ENCODE measurements around the gene GRM5.
A peak's percentile ranks its signal among the peaks of the same experiment; 100 is the strongest.

GRM5 gene

DNA sequence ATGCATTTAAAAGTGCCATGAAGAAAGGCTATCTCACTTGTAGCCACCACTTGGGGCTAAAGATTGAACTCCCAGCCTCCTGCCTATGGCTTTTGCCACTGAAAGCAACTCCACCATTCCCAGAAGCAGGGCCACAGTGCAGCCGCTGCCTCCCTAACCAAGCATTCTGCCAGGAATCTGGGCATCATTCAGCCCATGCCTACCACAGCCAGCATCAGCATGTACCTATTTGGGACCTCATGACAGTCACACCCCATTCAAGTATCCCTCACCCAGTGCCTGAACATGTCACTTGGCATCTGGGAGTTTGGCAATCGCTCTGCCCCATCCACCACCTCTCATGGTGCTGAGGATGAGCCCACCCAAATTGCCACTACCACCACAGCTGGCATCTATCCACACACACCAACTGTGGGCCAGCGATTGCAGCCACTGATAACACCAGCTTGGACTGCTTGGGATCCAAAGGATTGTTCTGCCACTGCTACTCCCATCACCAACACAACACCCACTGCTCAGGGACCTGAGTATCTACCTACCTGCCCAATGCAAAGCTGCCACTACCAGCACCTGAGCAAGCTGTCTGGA, 234.4 kb downstream of the GRM5 start:
- DNase-seq (ENCODE audit: low read depth), result no peak

DNA sequence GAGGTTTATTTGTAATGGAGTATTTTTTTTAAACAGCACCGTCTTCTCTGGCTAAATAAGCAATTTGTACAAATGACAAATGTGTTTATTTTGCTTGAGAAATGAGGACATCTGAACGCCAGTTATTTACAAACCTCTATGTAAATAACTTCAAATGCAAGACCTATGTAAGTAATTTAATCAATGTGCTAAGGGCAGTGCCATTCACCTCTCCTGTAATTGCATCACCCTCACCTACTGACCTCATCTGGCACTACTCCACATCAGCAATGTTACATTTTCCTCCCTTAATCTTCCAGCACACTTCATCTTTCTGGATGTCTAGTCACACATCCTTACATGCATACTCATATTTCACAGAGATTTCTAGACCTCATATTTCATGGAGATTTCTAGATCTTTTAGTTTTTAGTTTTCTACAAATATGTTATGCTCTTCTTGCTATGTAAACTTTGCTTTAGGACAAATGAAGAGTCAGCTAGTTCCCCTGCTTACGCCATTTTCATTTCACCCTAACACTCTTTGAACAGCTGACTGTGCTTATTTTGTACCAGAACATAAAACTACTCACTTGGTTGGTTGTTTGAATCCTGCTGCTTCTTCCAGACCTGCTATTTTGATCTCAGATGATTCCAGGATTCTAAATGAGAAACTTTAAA, 238.6 kb downstream of the GRM5 start:
- no peak for DNase-seq (ENCODE audit: low read depth)

GRCh38 chr11:88819616-88820015, 246.2 kb downstream of the GRM5 start:
- no peak for DNase-seq (ENCODE audit: low read depth)

- no peak for DNase-seq (ENCODE audit: low read depth)
These were observed 246.8 kb downstream of the GRM5 start for GRCh38 chr11:88818978-88819377.

- no peak for DNase-seq (ENCODE audit: low read depth)
These were observed 250.3 kb downstream of the GRM5 start for GRCh38 chr11:88815505-88815904.

DNA sequence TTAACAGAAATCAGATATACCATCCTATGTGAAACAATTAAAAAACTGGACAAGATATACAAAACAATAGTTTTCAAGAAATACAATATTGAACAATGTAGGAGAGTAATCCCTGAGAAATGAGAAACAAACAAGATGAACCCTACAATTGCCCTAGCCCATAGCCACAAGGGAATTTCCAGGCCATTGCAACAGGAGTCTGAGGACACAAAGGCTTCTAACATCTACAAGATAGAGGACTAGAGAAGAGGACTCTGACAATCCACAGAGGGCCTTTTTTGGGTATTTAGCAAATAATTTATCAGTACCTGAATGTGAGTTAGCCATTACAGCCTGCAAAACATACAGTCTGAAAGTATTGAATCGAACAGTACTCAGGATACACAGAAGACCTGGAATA, 251.7 kb downstream of the GRM5 start:
- DNase-seq (ENCODE audit: low read depth), result no peak

- no peak for DNase-seq (ENCODE audit: low read depth)
These were observed 252.4 kb downstream of the GRM5 start for GRCh38 chr11:88813233-88813915.

DNA sequence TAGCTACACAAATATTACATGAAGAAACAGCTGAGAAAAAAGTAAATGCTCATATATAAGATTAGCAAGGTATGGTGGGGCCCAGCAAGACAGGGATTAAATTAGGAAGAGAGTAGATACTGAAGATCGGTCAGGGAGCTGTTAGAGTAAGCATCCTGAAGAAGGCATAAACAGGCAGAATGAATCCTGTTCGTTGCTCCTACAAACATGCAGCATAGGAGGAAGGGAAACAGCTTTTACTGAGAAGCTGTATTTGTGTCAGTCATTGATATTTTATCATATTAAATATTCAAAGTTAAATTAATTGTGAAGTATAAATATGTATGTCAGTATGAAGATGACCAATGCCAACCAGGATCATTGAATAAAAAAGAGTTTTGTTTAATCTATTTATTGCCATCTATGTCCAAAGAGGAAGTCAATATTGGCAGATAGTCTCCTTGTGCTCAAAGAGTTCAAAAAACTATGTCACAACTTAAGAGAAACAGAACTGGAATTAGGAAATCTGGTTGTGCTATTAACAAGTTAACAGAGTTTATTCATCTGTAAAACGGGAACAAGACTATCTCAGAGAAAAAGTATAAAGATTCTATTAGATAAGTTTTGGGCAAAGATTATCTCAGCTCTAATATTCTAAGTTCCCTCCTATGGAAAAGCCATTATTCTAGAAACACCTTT, 255.2 kb downstream of the GRM5 start:
- no peak for DNase-seq (ENCODE audit: low read depth)

DNA sequence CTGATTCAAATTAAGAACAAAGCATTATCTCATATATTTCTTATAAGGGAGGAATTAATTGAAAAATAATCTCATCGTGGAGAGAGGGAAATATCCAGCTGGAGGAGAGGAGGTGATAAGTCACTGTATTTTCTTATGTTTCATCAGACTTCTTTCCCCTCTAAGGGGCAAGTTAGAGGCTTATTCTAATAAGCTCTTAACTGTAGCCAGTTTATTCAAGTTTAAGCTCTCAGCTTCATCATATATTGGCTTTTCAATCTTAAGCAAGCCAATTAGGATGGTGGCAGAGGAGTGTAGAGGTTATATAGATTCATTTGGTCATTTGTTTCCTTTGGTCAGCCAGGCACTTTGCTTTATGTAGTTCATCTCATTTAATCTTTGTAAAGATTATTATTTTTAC, 256.7 kb downstream of the GRM5 start:
- DNase-seq (ENCODE audit: low read depth), result no peak

DNA sequence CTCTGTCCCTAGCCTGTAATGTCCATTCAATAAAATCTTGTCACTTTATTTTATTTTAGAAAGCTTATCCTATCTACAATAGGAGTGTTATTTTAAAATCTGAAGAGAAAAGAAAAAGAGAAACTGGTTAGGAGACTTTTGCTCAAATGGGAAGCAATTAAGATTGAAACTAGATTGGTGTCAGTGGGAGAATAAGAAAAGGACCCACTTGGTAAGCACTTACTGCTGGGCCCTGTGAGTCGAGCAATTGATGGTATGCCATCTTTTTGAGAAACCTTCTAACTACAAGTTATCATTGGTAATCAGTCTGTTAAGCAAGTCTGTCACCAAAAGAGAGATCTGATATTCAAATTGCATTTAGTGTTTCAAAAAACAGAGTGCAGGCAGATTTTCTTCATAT, 258.4 kb downstream of the GRM5 start:
- DNase-seq (ENCODE audit: low read depth), result no peak

- no peak for DNase-seq (ENCODE audit: low read depth)
These were observed 259.4 kb downstream of the GRM5 start for GRCh38 chr11:88806410-88806809.

DNA sequence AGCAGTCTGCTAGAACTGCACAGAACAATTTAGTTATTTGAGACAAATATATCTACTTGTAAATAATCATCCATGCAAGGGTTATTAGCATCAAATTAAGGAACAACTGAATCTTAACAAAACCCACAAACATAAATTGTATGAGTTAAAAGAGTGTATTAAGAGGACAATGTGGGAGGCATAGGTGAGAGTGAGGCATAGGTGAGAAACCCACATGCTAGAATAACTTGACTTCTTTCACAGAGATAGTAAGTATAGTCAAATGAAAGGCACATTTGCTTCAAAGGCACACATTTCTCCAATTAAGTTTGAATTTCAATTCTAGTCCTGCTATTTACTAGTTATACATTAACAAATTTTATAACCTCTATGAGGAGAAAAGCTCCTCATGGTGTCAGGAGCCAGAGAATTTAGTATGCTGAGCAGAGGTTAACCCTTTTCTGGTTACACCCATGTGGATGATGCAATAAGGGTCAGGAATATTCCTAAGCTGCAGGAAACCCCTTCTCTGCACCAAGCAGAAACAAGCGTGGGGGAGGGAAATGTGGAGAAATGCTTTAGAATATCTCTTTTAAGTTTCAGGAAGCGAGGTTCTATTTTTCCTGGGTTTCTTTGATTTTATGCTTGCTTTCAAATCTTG, 264.2 kb downstream of the GRM5 start:
- no peak for DNase-seq (ENCODE audit: low read depth)

GRCh38 chr11:88799771-88800500, 265.8 kb downstream of the GRM5 start:
- no peak for DNase-seq (ENCODE audit: low read depth)

GRCh38 chr11:88790182-88790581, 275.6 kb downstream of the GRM5 start:
- DNase-seq (ENCODE audit: low read depth), result no peak

GRCh38 chr11:88779577-88779976, 286.2 kb downstream of the GRM5 start:
- DNase-seq (ENCODE audit: low read depth), result peak; percentile 80

GRCh38 chr11:88770475-88771079, 295.2 kb downstream of the GRM5 start:
- DNase-seq (ENCODE audit: low read depth), result no peak

GRCh38 chr11:88744140-88744539, 321.6 kb downstream of the GRM5 start:
- DNase-seq (ENCODE audit: low read depth), result no peak

GRCh38 chr11:88739524-88739923, 326.3 kb downstream of the GRM5 start:
- DNase-seq (ENCODE audit: low read depth), result no peak

DNA sequence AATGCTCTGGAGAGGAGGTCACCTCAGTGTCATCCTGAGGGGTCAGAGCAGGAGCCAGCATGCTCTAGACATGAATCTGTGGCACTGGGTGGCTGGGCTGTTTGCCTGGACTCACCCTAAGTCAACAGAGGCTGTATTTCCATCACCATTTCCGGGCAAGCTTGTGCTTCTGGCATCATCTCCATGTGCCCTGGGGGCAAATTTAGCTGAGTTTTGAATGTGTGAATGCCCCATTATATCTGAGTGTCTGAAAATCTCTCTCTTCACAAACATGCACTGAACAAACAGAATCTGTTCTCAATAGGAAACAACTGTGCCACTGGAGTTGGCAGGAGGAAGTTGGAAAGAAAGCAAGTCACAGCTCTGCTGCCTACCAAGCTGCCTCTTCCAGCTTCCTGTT, 356.2 kb downstream of the GRM5 start:
- DNase-seq (ENCODE audit: low read depth), result no peak

DNA sequence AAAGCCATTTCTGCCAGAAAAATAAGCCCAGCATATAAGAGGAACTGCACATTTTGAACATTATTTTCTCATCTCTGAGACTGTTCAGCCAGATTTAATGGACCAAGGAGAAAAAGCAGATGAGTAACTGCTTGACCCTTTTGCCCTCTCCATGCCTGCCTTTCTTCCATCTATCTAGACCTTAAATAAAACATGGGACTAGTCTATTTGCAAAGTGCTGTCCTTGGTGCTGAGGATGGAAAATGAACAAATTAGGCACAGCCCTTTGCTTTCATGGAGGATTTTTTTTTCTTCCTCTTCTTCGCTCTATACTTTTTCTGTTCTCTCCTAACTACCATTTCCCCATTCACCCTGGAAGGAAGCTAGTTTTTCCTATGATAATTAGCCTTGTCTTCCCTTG, 361.3 kb downstream of the GRM5 start:
- no peak for DNase-seq (ENCODE audit: low read depth)

- no peak for DNase-seq (ENCODE audit: low read depth)
These were observed 364.0 kb downstream of the GRM5 start for GRCh38 chr11:88701816-88702215.

All from GM04503 (cell line).